ENCODE results near the gene RFT1. TPM values are rescaled to one million over a fixed set of nuclear protein-coding genes. Genes with fewer than 3 reads are reported as not detected.

RFT1 gene
- total and polyA plus RNA-seq, 2 of the 13 experiments (the other 11 are each of a cell fraction or from before 2014, with no cell fraction given), result 23.2 to 37.0 TPM

DNA sequence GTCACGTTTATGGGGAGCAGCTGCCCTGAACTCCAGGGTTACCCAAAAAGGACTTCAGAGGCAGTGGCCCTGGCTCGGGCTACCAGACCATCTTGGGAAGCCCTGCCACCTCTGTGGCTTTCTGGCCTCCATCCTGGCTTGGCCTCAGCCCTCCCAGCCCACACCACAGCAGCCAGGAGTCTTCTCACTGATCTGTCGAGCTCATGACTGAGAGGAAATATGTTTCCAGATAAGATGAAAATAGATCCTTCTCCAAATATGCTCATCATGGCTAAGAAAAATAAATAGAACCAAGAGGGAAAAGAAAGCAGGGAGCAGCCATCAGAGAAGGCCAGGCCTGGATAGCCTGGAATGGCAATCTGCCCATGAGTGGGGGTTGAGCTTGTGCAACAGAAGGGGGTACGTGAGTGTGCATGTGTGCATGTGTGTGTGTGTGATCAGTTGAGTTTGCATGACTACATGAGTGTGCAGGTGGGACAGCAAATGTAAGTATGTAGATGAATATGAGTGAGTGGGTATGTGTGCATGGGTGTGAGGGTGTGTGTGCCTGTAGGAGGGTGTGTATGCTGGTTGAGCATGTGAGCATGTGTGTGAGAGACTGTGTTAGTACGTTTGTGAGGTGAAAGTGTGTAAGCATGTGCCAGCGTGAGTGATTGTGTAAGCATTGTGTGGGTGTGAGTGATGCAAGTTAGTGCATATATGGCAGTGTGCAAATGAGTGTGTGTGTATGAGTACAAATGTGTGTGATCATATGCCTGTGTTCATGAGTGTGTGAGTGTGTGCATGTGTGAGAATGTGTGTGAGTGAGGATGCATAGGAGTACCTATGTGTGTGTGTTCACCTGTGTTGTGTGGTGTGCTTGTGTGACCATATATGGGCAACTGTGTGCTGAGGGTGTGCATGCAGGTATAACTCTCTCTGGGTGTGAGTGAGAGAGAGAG is 9.9 kb upstream of the RFT1 start (continued):
- TF ChIP-seq, protein P1, sequence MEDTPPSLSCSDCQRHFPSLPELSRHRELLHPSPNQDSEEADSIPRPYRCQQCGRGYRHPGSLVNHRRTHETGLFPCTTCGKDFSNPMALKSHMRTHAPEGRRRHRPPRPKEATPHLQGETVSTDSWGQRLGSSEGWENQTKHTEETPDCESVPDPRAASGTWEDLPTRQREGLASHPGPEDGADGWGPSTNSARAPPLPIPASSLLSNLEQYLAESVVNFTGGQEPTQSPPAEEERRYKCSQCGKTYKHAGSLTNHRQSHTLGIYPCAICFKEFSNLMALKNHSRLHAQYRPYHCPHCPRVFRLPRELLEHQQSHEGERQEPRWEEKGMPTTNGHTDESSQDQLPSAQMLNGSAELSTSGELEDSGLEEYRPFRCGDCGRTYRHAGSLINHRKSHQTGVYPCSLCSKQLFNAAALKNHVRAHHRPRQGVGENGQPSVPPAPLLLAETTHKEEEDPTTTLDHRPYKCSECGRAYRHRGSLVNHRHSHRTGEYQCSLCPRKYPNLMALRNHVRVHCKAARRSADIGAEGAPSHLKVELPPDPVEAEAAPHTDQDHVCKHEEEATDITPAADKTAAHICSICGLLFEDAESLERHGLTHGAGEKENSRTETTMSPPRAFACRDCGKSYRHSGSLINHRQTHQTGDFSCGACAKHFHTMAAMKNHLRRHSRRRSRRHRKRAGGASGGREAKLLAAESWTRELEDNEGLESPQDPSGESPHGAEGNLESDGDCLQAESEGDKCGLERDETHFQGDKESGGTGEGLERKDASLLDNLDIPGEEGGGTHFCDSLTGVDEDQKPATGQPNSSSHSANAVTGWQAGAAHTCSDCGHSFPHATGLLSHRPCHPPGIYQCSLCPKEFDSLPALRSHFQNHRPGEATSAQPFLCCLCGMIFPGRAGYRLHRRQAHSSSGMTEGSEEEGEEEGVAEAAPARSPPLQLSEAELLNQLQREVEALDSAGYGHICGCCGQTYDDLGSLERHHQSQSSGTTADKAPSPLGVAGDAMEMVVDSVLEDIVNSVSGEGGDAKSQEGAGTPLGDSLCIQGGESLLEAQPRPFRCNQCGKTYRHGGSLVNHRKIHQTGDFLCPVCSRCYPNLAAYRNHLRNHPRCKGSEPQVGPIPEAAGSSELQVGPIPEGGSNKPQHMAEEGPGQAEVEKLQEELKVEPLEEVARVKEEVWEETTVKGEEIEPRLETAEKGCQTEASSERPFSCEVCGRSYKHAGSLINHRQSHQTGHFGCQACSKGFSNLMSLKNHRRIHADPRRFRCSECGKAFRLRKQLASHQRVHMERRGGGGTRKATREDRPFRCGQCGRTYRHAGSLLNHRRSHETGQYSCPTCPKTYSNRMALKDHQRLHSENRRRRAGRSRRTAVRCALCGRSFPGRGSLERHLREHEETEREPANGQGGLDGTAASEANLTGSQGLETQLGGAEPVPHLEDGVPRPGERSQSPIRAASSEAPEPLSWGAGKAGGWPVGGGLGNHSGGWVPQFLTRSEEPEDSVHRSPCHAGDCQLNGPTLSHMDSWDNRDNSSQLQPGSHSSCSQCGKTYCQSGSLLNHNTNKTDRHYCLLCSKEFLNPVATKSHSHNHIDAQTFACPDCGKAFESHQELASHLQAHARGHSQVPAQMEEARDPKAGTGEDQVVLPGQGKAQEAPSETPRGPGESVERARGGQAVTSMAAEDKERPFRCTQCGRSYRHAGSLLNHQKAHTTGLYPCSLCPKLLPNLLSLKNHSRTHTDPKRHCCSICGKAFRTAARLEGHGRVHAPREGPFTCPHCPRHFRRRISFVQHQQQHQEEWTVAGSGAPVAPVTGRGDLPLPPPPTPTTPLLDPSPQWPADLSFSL (CRISPR knock-in tag; IDR thresholded peaks at IDR 0.05), result peak; percentile 88
- TF ChIP-seq, protein P2, sequence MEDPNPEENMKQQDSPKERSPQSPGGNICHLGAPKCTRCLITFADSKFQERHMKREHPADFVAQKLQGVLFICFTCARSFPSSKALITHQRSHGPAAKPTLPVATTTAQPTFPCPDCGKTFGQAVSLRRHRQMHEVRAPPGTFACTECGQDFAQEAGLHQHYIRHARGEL (CRISPR knock-in tag; IDR thresholded peaks at IDR 0.05), result no peak
- peak; percentile 76; the same call in 1 of the 2 replicates for TF ChIP-seq SRF (IDR thresholded peaks at IDR 0.05; ENCODE audit: low read depth, low read length)
- TF ChIP-seq, protein P3, sequence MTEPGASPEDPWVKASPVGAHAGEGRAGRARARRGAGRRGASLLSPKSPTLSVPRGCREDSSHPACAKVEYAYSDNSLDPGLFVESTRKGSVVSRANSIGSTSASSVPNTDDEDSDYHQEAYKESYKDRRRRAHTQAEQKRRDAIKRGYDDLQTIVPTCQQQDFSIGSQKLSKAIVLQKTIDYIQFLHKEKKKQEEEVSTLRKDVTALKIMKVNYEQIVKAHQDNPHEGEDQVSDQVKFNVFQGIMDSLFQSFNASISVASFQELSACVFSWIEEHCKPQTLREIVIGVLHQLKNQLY (CRISPR knock-in tag; IDR thresholded peaks at IDR 0.05), result no peak
- TF ChIP-seq, protein P4, sequence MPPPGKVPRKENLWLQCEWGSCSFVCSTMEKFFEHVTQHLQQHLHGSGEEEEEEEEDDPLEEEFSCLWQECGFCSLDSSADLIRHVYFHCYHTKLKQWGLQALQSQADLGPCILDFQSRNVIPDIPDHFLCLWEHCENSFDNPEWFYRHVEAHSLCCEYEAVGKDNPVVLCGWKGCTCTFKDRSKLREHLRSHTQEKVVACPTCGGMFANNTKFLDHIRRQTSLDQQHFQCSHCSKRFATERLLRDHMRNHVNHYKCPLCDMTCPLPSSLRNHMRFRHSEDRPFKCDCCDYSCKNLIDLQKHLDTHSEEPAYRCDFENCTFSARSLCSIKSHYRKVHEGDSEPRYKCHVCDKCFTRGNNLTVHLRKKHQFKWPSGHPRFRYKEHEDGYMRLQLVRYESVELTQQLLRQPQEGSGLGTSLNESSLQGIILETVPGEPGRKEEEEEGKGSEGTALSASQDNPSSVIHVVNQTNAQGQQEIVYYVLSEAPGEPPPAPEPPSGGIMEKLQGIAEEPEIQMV (CRISPR knock-in tag; IDR thresholded peaks at IDR 0.05; ENCODE audit: low read depth), result no peak
- TF ChIP-seq PHB2 (IDR thresholded peaks at IDR 0.05; ENCODE audit: partially characterized antibody), result no peak
- TF ChIP-seq RBAK (CRISPR knock-in tag; IDR thresholded peaks at IDR 0.05), result no peak
- TF ChIP-seq, protein P5, sequence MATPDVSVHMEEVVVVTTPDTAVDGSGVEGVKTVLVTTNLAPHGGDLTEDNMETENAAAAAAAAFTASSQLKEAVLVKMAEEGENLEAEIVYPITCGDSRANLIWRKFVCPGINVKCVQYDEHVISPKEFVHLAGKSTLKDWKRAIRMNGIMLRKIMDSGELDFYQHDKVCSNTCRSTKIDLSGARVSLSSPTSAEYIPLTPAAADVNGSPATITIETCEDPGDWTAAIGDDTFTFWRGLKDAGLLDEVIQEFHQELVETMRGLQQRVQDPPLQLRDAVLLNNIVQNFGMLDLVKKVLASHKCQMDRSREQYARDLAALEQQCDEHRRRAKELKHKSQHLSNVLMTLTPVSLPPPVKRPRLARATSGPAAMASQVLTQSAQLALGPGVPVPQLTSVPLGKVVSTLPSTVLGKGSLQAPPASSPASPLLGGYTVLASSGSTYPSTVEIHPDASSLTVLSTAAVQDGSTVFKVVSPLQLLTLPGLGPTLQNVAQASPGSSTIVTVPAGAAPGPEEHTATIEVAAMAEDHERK (CRISPR knock-in tag; IDR thresholded peaks at IDR 0.05; ENCODE audit: low read depth), result no peak
- no peak for TF ChIP-seq ZNF616 (CRISPR knock-in tag; IDR thresholded peaks at IDR 0.05; ENCODE audit: low read depth)
- no peak for TF ChIP-seq BRCA1 (CRISPR knock-in tag; IDR thresholded peaks at IDR 0.05)
- no peak for TF ChIP-seq ETV5 (CRISPR knock-in tag; IDR thresholded peaks at IDR 0.05; ENCODE audit: borderline replicate concordance)
- TF ChIP-seq, protein P6, sequence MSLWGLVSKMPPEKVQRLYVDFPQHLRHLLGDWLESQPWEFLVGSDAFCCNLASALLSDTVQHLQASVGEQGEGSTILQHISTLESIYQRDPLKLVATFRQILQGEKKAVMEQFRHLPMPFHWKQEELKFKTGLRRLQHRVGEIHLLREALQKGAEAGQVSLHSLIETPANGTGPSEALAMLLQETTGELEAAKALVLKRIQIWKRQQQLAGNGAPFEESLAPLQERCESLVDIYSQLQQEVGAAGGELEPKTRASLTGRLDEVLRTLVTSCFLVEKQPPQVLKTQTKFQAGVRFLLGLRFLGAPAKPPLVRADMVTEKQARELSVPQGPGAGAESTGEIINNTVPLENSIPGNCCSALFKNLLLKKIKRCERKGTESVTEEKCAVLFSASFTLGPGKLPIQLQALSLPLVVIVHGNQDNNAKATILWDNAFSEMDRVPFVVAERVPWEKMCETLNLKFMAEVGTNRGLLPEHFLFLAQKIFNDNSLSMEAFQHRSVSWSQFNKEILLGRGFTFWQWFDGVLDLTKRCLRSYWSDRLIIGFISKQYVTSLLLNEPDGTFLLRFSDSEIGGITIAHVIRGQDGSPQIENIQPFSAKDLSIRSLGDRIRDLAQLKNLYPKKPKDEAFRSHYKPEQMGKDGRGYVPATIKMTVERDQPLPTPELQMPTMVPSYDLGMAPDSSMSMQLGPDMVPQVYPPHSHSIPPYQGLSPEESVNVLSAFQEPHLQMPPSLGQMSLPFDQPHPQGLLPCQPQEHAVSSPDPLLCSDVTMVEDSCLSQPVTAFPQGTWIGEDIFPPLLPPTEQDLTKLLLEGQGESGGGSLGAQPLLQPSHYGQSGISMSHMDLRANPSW (CRISPR knock-in tag; IDR thresholded peaks at IDR 0.05; ENCODE audit: borderline replicate concordance), result no peak
- 0 out of 2 replicates have a peak, but pooled peaks have one; percentile 11 for TF ChIP-seq ATM (IDR thresholded peaks at IDR 0.05; ENCODE audit: borderline replicate concordance)
- peak; percentile 30 for TF ChIP-seq TEAD3 (CRISPR knock-in tag; optimal IDR thresholded peaks at IDR 0.05; ENCODE audit: borderline replicate concordance)
- TF ChIP-seq CHD4 (IDR thresholded peaks at IDR 0.05; ENCODE audit: borderline replicate concordance, low read length), result no peak
